NAMALWA (cell line): ENCODE data around the gene VAV2.

Experiments
- DNase-seq: peaks from one replicate; pipeline ENCODE4 v3.0.0-alpha.2; 2015; ENCODE audit warnings: low spot score

Gene VAV2

GRCh38 chr9:133875131-133875530 lies 117.0 kb downstream of the VAV2 start:
- DNase-seq, result no peak

GRCh38 chr9:133874659-133875058 lies 117.5 kb downstream of the VAV2 start:
- DNase-seq, result no peak

- DNase-seq, result no peak
These were observed 118.0 kb downstream of the VAV2 start for GRCh38 chr9:133874060-133874657.

GRCh38 chr9:133873461-133873891 lies 118.6 kb downstream of the VAV2 start:
- DNase-seq, result no peak

GRCh38 chr9:133873009-133873408 lies 119.1 kb downstream of the VAV2 start:
- no peak for DNase-seq

- DNase-seq, result no peak
These were observed 121.2 kb downstream of the VAV2 start for GRCh38 chr9:133870598-133871595.

- no peak for DNase-seq
These were observed 122.3 kb downstream of the VAV2 start for GRCh38 chr9:133869674-133870405.

GRCh38 chr9:133868203-133868602 lies 123.9 kb downstream of the VAV2 start:
- no peak for DNase-seq

- no peak for DNase-seq
These were observed 125.2 kb downstream of the VAV2 start for GRCh38 chr9:133866946-133867345.

GRCh38 chr9:133864011-133864410 lies 128.1 kb downstream of the VAV2 start:
- DNase-seq, result no peak

- no peak for DNase-seq
These were observed 128.9 kb downstream of the VAV2 start for GRCh38 chr9:133863257-133863592.

GRCh38 chr9:133862585-133863256 lies 129.4 kb downstream of the VAV2 start:
- DNase-seq, result no peak

- DNase-seq, result no peak
These were observed 130.4 kb downstream of the VAV2 start for GRCh38 chr9:133861692-133862091.

GRCh38 chr9:133861086-133861485 lies 131.0 kb downstream of the VAV2 start:
- no peak for DNase-seq

GRCh38 chr9:133858771-133859170 lies 133.4 kb downstream of the VAV2 start:
- no peak for DNase-seq

GRCh38 chr9:133857639-133858038 lies 134.5 kb downstream of the VAV2 start:
- DNase-seq, result no peak

GRCh38 chr9:133856798-133857197 lies 135.3 kb downstream of the VAV2 start:
- DNase-seq, result no peak

- DNase-seq, result no peak
These were observed 136.2 kb downstream of the VAV2 start for GRCh38 chr9:133855802-133856521.

GRCh38 chr9:133855371-133855770 lies 136.8 kb downstream of the VAV2 start:
- DNase-seq, result no peak

GRCh38 chr9:133854765-133855164 lies 137.4 kb downstream of the VAV2 start:
- DNase-seq, result no peak

- no peak for DNase-seq
These were observed 138.1 kb downstream of the VAV2 start for GRCh38 chr9:133854048-133854447.
